Stimulated activated CD4-positive, alpha-beta T cell treated with anti-CD3 and anti-CD28 coated beads, Interleukin-1b, Interleukin-23, amount 100 ng/mL, for 4 hours (primary cell): ENCODE results near the gene CHRD.
"Not testable (repeated sequence)": the region's sequence is repeated elsewhere in the genome, so short reads cannot be mapped to it uniquely, and the experiment has no call there.

Source experiments
- DNase-seq, 2 donors: peaks; one replicate each; pipeline ENCODE4 v3.0.0-alpha.2; 2020; ENCODE audit warnings: low read depth in 2 of 2

Gene CHRD

DNA sequence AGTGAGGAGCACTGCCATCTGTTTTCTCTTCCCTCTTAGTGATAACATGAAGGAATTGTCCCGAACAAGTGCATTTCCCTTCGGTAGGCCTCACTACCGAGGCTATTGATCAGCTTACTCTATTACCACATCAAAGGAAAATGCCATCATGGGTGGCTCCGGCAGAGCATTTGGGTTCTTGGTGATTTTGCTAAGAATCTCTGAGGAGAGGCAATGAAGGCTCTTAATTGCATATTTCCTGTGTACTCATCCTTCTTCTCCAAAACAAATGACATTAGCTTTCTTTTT is 35.3 kb downstream of the CHRD start:
- no peak for DNase-seq

DNA sequence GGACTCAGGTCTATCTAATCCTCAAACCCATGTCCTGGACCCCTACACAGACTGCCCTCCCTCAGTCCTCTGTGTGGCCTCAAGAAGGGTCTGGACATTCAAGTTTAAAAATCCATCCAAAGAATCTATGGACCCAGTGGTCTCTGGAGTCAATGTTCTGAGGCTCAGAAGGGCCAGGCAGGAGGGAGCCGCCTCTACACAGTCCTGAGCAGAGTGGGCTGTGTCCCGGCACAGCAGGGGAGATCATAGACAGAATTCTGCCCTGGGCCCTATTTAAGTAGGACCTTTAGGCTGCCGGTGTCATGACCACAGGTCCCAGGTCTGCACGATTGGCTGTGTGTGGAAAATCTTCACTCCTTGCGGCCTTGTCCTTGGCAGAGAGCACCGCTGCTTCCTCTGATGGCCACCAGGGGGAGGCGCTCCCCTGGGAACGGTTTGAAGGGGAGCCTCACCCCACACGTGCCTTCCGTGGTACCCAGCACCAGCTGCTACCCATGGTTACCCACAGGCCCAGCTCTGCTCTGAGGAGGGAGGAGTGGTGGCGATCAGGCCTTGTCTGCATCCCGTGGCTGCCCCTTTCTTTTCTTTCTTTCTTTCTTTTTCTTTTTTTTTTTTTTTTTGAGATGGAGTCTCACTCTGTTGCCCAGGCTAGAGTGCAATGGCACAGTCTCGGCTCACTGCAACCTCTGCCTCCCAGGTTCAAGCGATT is 37.9 kb downstream of the CHRD start:
- peak; percentile 55 to 58 for DNase-seq

DNA sequence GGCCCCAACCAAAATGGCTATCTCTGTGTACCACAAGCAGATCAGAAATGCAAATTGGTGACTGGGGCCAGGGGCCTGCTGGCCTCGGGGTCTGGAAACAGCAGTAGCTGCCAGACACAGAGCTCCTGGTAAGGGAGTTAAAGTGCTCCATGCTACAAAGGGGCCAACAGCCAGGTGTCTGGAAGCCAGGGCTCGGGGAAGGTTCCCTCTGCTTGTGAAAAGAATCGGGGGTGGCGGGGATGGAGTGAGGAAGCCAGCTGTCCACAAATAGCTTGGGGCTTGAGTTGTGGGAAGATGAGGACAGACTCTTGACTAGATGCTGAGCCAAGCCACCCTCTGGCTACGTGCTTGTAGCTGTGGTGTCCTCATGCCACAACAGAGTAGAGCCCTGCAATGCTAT is 39.3 kb downstream of the CHRD start:
- DNase-seq: no peak

DNA sequence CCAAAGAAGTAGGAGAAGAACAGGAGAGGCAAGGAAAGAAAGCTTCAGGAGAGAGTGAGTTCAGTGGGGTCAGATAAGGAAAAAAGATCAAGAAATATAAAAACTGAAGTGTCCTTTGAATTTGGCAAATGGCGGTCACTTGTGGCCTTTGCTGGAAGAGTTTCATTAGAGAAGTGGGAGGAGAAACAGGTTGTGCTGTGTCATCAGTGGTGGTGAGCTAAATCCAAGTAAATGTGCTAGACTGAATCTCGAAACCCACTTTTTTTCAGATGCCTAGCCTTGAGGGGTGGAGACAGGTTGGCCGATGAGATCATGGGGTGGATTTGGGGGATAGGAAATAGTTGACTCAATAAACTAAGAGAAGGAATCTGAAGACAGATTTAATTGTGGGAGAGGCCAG is 43.7 kb downstream of the CHRD start:
- no peak for DNase-seq

DNA sequence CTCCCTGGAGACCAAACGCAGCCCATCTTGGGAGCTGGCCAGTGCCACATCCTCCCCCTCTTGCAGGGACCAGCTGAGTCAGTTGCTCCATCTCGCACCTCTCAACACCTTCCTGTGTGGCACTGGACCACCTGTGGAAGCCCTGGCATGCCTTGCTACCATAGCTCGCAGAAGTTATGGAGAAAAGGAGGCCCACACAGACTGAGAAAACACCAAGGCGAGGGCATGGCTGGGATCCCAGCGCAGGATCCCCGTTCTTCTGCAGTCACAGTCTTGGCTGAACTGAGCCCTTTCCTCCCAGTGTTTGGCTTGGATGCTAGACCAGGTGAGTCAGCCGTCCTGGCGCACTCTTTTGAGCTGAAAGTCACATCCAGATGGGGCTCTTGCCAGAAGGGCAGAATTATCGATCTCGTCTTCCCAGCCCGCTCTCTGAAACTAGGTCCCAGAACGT is 46.9 kb downstream of the CHRD start:
- no peak for DNase-seq

DNA sequence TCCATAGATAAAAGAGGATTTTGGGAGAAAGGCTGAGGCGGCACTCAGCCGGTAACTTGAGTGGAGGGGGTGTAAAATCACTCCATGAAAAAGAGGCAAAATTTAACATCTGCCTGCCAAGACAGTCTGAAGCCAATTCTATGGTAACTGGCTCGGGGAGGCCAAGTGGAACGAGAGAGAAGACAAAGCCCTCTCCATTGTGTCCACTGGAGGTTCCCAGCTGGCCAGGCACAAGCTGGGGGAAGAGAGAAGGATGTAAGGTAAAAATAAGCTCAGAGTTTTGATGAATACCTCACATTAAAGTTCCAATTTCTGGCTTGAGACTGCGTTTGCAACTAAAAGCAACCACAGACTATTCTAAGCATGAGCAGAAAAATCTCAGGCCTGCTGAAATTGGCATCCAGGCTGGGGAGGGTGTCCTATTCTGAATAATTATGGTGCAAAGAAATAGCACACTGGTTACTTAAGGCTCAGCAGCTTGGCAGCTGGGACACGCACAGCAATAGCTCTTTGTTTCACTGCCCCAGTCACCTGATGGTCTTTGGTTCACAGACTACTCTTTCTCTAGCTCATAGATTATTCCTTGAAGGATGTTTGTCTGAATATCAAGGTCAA is 48.8 kb downstream of the CHRD start:
- DNase-seq: no peak

DNA sequence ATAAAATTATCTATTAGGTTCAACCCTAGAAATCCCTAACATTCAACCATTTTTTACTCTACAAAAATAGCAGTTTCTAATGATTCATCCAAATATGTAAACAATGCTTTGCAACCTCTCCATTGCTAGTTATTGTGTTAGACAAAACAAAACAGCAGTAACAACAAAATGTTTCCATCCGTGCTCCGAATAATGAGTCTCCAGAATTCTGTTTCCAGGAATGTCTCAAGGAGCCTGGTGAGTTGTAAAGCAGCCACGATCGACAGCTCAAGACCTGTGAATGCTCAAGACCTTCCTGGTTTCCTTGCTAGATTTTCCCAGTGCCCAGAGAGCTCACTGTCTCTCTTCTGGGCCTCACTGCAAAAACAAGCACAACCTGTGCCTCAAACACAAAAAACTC is 49.9 kb downstream of the CHRD start:
- no peak for DNase-seq

DNA sequence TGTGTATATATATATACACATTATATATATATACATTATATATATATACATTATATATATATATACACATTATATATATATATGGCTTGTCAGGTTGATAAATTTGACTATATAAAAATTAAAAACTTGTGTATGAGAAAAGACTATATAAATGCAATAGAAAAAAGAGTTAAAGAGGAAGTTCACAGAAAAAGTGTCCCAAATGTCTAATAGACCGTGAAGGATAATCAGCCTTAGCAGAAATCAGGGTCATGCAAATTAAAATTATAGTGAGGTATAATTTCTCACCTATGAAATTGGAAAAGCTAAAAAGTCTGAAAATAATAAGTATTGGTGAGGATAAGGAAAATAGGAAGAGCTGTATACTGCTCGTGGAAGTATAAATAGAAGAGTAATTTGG is 51.1 kb downstream of the CHRD start:
- DNase-seq: no peak

DNA sequence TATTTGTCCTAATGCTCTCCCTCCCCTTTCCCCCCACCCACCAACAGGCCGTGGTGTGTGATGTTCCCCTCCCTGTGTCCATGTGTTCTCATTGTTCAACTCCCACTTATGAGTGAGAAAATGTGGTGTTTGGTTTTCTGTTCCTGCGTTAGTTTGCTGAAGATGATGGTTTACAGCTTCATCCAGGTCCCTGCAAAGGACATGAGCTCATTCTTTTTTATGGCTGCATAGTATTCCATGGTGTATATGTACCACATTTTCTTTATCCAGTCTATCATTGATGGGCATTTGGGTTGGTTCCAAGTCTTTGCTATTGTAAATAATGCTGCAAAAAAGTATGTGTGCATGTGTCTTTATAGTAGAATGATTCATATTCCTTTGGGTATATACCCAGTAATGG is 53.3 kb downstream of the CHRD start:
- not testable (repeated sequence) for DNase-seq

DNA sequence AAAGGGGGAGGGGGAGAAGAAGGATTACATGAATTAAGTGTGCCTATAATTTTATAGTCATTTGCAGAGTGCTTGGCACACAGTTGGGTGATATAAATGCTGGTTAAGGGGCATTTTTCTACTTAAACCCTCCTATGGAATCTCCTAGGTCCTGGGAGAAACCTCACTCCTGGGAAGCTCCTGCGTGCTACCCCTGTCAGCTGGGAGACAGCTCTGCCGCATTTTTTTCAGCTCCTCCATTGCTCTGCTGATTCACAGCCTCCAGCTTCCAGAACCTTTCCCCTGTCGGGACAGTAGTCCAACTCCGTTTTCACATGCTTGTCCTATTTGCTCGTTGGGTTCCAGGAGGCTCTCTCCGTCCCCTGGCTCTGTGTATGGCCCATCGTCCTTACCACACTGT is 59.2 kb downstream of the CHRD start:
- DNase-seq: no peak
